Measurements from ENCODE around the gene PPT2. TPM values are rescaled to one million over a fixed set of nuclear protein-coding genes. Genes with fewer than 3 reads are reported as not detected.

PPT2 gene
- total and polyA plus RNA-seq, 2 of the 13 experiments (the other 11 are each of a cell fraction or from before 2014, with no cell fraction given): 39.2 to 61.8 TPM

- TF ChIP-seq ZHX2 (IDR thresholded peaks at IDR 0.05; ENCODE audit: low read depth): no peak
- no peak for TF ChIP-seq ZHX2 (CRISPR knock-in tag; IDR thresholded peaks at IDR 0.05; ENCODE audit: borderline replicate concordance)
- TF ChIP-seq ZNF501 (CRISPR knock-in tag; IDR thresholded peaks at IDR 0.05): no peak
- TF ChIP-seq JUNB (CRISPR knock-in tag; IDR thresholded peaks at IDR 0.05; ENCODE audit: borderline replicate concordance): peak; percentile 51; the same call in 1 of the 2 replicates
- no peak for TF ChIP-seq FOSL1 (CRISPR knock-in tag; IDR thresholded peaks at IDR 0.05; ENCODE audit: borderline replicate concordance)
- TF ChIP-seq ARNT2 (CRISPR knock-in tag; IDR thresholded peaks at IDR 0.05; ENCODE audit: low read depth): no peak
- TF ChIP-seq PRPF4 (IDR thresholded peaks at IDR 0.05; ENCODE audit: low read depth, low read length, poor library complexity, severe bottlenecking): no peak
- no peak for TF ChIP-seq KDM1A (CRISPR knock-in tag; IDR thresholded peaks at IDR 0.05)
- no peak for TF ChIP-seq ZSCAN12 (CRISPR knock-in tag; IDR thresholded peaks at IDR 0.05)
- TF ChIP-seq ATAD3A (CRISPR knock-in tag; IDR thresholded peaks at IDR 0.05): no peak
- TF ChIP-seq PATZ1 (CRISPR knock-in tag; IDR thresholded peaks at IDR 0.05): peak; percentile 37; the same call in 1 of the 2 replicates
- no peak for TF ChIP-seq ZNF597 (CRISPR knock-in tag; IDR thresholded peaks at IDR 0.05)
- TF ChIP-seq CHCHD3 (CRISPR knock-in tag; IDR thresholded peaks at IDR 0.05): no peak
- TF ChIP-seq KLF12 (CRISPR knock-in tag; IDR thresholded peaks at IDR 0.05; ENCODE audit: borderline replicate concordance): 0 out of 2 replicates have a peak, but pooled peaks have one; percentile 30
- TF ChIP-seq ZNF484 (CRISPR knock-in tag; IDR thresholded peaks at IDR 0.05; ENCODE audit: borderline replicate concordance, low read depth): no peak
- TF ChIP-seq PBX3 (CRISPR knock-in tag; IDR thresholded peaks at IDR 0.05; ENCODE audit: borderline replicate concordance): no peak
- TF ChIP-seq TMF1 (CRISPR knock-in tag; IDR thresholded peaks at IDR 0.05; ENCODE audit: low read depth): no peak
- no peak for TF ChIP-seq FOXO1 (CRISPR knock-in tag; IDR thresholded peaks at IDR 0.05)
- no peak for TF ChIP-seq CEBPB (IDR thresholded peaks at IDR 0.05; ENCODE audit: borderline replicate concordance, low read depth, low read length)
- TF ChIP-seq ZNF230 (CRISPR knock-in tag; IDR thresholded peaks at IDR 0.05): 0 out of 2 replicates have a peak, but pooled peaks have one; percentile 3
Measured at GRCh38 chr6:32176476-32177182, 22.7 kb downstream of the PPT2 start (continued).
